HCT116 (cell line): ENCODE measurements around the gene EPHX1. TPM values are rescaled to one million over a fixed set of nuclear protein-coding genes. Genes with fewer than 3 reads are reported as not detected.

Experiments
- ATAC-seq: fragments of 200-7000 bp; cut with Tn5 transposase; 2 replicates; pipeline ENCODE4 v1.9.1; 2020; ENCODE audit warnings: mild to moderate bottlenecking, moderate library complexity
- BruUV-seq: library from RNA; stranded (reverse); fragments of 400-500 nt; replicated peaks from 2 replicates; lab custom pipeline; 2021; lab: Mats Ljungman, UMichigan
- CTCF ChIA-PET: fragments of 300-600 bp; sonication (Branson Sonifier 250); formaldehyde crosslinking; loops from one replicate; lab custom pipeline; 2021; ENCODE audit warnings: antibody characterized with exemption; lab: Charles Lee
- POLR2A ChIA-PET: fragments of 300-600, 350-600 bp; sonication (Branson Sonifier 250); formaldehyde crosslinking; loops from one replicate; lab custom pipeline; 2021; ENCODE audit warnings: antibody characterized with exemption; lab: Charles Lee
- RAD21 ChIA-PET, 2 experiments: fragments of 300-600 bp; sonication (Branson Sonifier 250); formaldehyde crosslinking; loops; one replicate each; lab custom pipeline; 2023; ENCODE audit warnings: low total read pairs in 2 of 2; ENCODE audit not compliant: uncharacterized antibody in 2 of 2, unreplicated experiment in 2 of 2, low non-redundant PET in 1 of 2; lab: Charles Lee
- DNase-seq: peaks from one replicate; pipeline ENCODE4 v3.0.0-alpha.2; 2010; ENCODE audit warnings: low read depth, low spot score
- H2AFZ ChIP-seq: fragments of 200-600 bp; shearing (Covaris generic), sonication (generic); 2 replicates; pipeline ENCODE4 v1.6.1; 2017; ENCODE audit warnings: low read depth, mixed run types, mixed read lengths, antibody characterized with exemption, low read length; ENCODE audit not compliant: poor library complexity, severe bottlenecking
- H3K27ac ChIP-seq: 2 replicates; pipeline ENCODE4 v1.5.1; 2012; ENCODE audit warnings: low read depth, low read length
- H3K27me3 ChIP-seq: fragments of 200-600 bp; sonication (generic); 2 replicates; pipeline ENCODE4 v1.6.1; 2016; ENCODE audit warnings: mixed run types, low read length, mixed read lengths; ENCODE audit not compliant: insufficient read depth
- H3K36me3 ChIP-seq, 2 experiments: fragments of 200-500 bp in 1 of 2; fragments of 200-600 bp in 1 of 2; sonication (Bioruptor generic) in 1 of 2; sonication (generic) in 1 of 2; 2 replicates each; pipeline versions ENCODE4 v1.5.1 to v1.6.1; 2014 to 2016; ENCODE audit warnings: low read length in 2 of 2, inconsistent platforms in 1 of 2, mixed read lengths in 1 of 2, mixed run types in 1 of 2; ENCODE audit not compliant: insufficient read depth in 2 of 2, control insufficient read depth in 1 of 2
- H3K4me1 ChIP-seq, 2 experiments: fragments of 200-600 bp in 1 of 2; sonication (generic) in 1 of 2; 2 replicates each; pipeline versions ENCODE4 v1.5.1 to v1.6.1; 2012 to 2017; ENCODE audit warnings: low read length in 2 of 2, inconsistent platforms in 1 of 2, mild to moderate bottlenecking in 1 of 2, mixed read lengths in 1 of 2, mixed run types in 1 of 2, moderate library complexity in 1 of 2; ENCODE audit not compliant: insufficient read depth in 2 of 2, control insufficient read depth in 1 of 2
- H3K4me2 ChIP-seq: fragments of 200-600 bp; sonication (generic); 2 replicates; pipeline ENCODE4 v1.6.1; 2017; ENCODE audit warnings: mixed run types, low read length, mixed read lengths
- H3K4me3 ChIP-seq, 2 experiments: fragments of 200-600 bp in 1 of 2; sonication (generic) in 1 of 2; replicated peaks in 1 of 2; 2 replicates each; pipeline ENCODE4 v1.5.1; 2011 to 2016; ENCODE audit warnings: low read length in 2 of 2, control low read depth in 1 of 2, low read depth in 1 of 2, mild to moderate bottlenecking in 1 of 2, mixed read lengths in 1 of 2, mixed run types in 1 of 2
- H3K79me2 ChIP-seq: fragments of 200-600 bp; sonication (generic); 2 replicates; pipeline ENCODE4 v1.6.1; 2017; ENCODE audit warnings: mild to moderate bottlenecking, mixed run types, low read length, moderate library complexity, mixed read lengths; ENCODE audit not compliant: insufficient read depth
- H3K9ac ChIP-seq: fragments of 200-600 bp; sonication (generic); 2 replicates; pipeline ENCODE4 v1.6.1; 2016; ENCODE audit warnings: low read length, mixed read lengths
- H3K9me2 ChIP-seq: fragments of 200-600 bp; sonication (generic), shearing (Covaris generic); 2 replicates; pipeline ENCODE4 v1.6.1; 2017; ENCODE audit warnings: mixed run types, mild to moderate bottlenecking, moderate library complexity; ENCODE audit not compliant: insufficient read depth
- H3K9me3 ChIP-seq, 2 experiments: fragments of 200-500 bp in 1 of 2; fragments of 200-600 bp in 1 of 2; sonication (Bioruptor generic) in 1 of 2; sonication (generic) in 1 of 2; 2 replicates each; pipeline ENCODE4 v1.6.1; 2014 to 2017; ENCODE audit warnings: low read length in 2 of 2, mixed read lengths in 2 of 2, inconsistent platforms in 1 of 2, low read depth in 1 of 2, mild to moderate bottlenecking in 1 of 2, mixed run types in 1 of 2, moderate library complexity in 1 of 2; ENCODE audit not compliant: control insufficient read depth in 1 of 2, insufficient read depth in 1 of 2
- H4K20me1 ChIP-seq: fragments of 200-600 bp; sonication (generic), shearing (Covaris generic); 2 replicates; pipeline ENCODE4 v1.6.1; 2017; ENCODE audit warnings: mixed run types, mild to moderate bottlenecking, moderate library complexity; ENCODE audit not compliant: insufficient read depth
- EZH2phosphoT487 ChIP-seq: fragments of 200-600 bp; IDR thresholded peaks from 2 replicates; pipeline ENCODE4 v1.6.1; 2018; ENCODE audit warnings: antibody characterized with exemption, borderline replicate concordance
- FOSL1 ChIP-seq: IDR thresholded peaks from 2 replicates; pipeline ENCODE4 v1.6.1; 2012; ENCODE audit warnings: low read depth
- POLR2A ChIP-seq: IDR thresholded peaks from 2 replicates; pipeline ENCODE4 v1.7.0; 2011; ENCODE audit warnings: borderline replicate concordance; ENCODE audit not compliant: insufficient read depth, insufficient read length; ENCODE audit errors: extremely low read depth
- POLR2AphosphoS5 ChIP-seq: IDR thresholded peaks from 2 replicates; pipeline ENCODE4 v1.6.1; 2011; ENCODE audit warnings: mild to moderate bottlenecking, low read depth, low read length, moderate library complexity
- SP1 ChIP-seq: IDR thresholded peaks from 2 replicates; pipeline ENCODE4 v1.6.1; 2012; ENCODE audit warnings: low read depth
- ZFX ChIP-seq: fragments of 450-650 bp; IDR thresholded peaks from 2 replicates; pipeline ENCODE4 v1.6.1; 2017
- intact Hi-C: fragments of 100-400 bp; cut with micrococcal nuclease; formaldehyde crosslinking; loops from 2 replicates; pipeline ENCODE4 v1.10.0; 2022
- total RNA-seq: library from RNA; stranded (reverse); gene quantifications from one replicate; pipeline ENCODE4 v1.2.1, GENCODE V29; 2021; ENCODE audit not compliant: unreplicated experiment
- TF ChIP-seq, protein P1 (sequence below): IDR thresholded peaks from 2 replicates; pipeline ENCODE4 v1.6.1; 2012
- TF ChIP-seq, protein P2 (sequence below): IDR thresholded peaks from 2 replicates; pipeline ENCODE4 v1.6.1; 2012
- TF ChIP-seq, protein P3 (sequence below): IDR thresholded peaks from 2 replicates; pipeline ENCODE4 v1.6.1; 2012; ENCODE audit warnings: low read depth
- TF ChIP-seq, protein P4 (sequence below), 3 experiments: fragments of 200-600 bp in 1 of 3; sonication (generic) in 1 of 3; IDR thresholded peaks in 2 of 3; conservative IDR thresholded peaks in 1 of 3; 2 replicates each; pipeline ENCODE4 v1.5.1; 2012 to 2017; ENCODE audit warnings: low read depth in 2 of 3, low read length in 2 of 3, antibody characterized with exemption in 1 of 3, borderline replicate concordance in 1 of 3, control low read depth in 1 of 3, mild to moderate bottlenecking in 1 of 3, mixed read lengths in 1 of 3, mixed run types in 1 of 3, moderate library complexity in 1 of 3; ENCODE audit not compliant: insufficient read depth in 1 of 3

EPHX1 gene
- total RNA-seq, 1 experiment from 2014 or later: 44.6 TPM

DNA sequence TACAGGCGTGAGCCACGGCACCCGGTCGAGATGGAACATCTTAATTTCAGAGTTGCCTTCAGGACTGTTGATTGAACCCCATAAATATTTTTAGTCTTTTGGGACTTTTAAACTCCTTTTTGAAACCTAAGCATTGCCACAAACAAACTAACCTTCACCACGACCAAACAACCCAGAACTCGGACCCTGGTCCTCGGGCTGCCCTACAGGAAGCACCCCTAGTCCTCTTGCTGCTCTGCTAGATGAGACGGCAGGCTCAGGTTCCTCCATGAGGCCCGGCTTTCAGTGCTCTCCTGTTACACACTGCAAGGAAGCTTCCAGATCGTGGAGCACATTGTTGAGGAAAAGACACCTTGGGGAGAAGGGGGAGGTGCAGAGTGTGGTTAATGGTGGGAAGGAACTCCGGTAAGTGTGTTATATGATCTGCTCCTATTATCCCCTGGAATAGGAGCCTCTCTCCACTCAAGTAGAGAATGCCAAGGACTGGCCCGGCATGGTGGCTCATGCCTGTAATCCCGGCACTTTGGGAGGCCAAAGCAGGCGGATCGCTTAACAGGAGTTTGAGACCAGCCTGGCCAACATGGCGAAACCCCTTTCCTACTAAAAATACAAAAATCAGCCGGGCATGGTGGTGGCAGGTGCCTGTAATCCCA lies 5.7 kb downstream of the EPHX1 start:
- H3K4me1 ChIP-seq: peaks cover 36 to 41% of the 10 kb centered on the region in 2 experiments
- H3K4me2 ChIP-seq: no peak overlapping the region
- H3K79me2 ChIP-seq: no peaks in the 10 kb centered on the region
- no peaks in the 10 kb centered on the region for H3K27me3 ChIP-seq
- H3K27ac ChIP-seq: no peak overlapping the region
- no peaks in the 10 kb centered on the region for H3K36me3 ChIP-seq
- ATAC-seq: no peak
- no peaks in the 10 kb centered on the region for H4K20me1 ChIP-seq
- no peaks in the 10 kb centered on the region for H3K9me3 ChIP-seq
- ChIA-PET CTCF (interaction anchor here (0.5 to 2.2 kb wide), 2 partner anchors 171 to 341 kb away, joined by 3 to 6 read pairs; no protein-coding TSS in a partner anchor), POLR2A (no interaction called here), RAD21 (no interaction called here)
- no peak overlapping the region for H2AFZ ChIP-seq
- intact Hi-C loops: no loop called here
- H3K9ac ChIP-seq: no peak overlapping the region
- no peak for DNase-seq
- no TSS peak for BruUV-seq
- TF ChIP-seq, protein P1, sequence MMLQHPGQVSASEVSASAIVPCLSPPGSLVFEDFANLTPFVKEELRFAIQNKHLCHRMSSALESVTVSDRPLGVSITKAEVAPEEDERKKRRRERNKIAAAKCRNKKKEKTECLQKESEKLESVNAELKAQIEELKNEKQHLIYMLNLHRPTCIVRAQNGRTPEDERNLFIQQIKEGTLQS: no peak
- no peak for TF ChIP-seq FOSL1
- H3K4me3 ChIP-seq: no peak overlapping the region
- no peaks in the 10 kb centered on the region for H3K9me2 ChIP-seq

DNA sequence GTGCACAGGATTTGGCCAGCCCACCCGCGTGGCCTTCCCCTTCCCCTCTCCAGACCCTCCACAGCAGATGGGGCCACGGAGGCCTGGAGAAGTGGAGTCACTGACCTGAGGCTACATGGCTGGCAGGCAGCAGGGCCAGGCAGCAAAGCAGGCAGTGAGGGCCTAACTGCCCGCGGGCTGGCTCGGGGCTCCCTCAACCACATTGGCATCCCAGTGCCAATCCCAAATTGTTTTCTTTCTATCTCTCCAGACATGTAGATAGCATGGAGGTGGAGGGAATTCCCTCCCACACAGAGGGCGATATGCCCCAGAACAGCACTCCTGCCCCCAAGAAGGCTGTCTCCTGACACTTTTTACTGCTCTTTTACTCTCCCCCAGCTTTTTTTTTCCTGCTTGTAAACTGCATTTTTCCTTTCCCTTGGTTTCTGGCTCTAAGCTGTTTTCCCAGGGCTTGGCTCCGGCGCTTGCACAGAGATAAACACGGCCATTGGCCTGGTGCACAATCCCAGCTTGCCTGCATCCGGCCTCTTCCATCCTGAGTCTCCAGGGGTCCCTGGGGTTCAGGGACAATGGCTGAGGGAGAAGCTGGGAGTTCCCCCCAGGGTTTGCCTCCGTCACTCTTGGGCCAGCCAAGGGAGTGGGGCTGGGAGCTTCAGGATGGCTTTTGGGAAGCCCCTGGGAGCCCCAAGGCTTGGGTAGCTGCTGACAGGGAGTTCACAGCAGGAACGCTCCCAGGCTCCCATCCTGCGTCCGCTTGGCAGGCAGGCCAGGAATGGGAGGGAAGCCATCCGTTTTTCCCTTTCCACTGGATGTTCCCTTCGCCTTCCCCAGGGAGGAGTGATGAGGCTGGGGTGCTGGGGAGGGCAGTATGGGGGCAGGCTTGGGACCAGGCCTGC lies 7.0 kb downstream of the EPHX1 start:
- H3K4me3 ChIP-seq: peak overlapping the region in 1 of 2 experiments; percentile 6; a peak in 1 of 4 replicates
- no peak for TF ChIP-seq EZH2phosphoT487
- TF ChIP-seq POLR2A: no peak
- TF ChIP-seq, protein P2, sequence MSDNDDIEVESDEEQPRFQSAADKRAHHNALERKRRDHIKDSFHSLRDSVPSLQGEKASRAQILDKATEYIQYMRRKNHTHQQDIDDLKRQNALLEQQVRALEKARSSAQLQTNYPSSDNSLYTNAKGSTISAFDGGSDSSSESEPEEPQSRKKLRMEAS: no peak
- no peak for TF ChIP-seq SP1
- TF ChIP-seq, protein P1: no peak
- TF ChIP-seq, protein P3, sequence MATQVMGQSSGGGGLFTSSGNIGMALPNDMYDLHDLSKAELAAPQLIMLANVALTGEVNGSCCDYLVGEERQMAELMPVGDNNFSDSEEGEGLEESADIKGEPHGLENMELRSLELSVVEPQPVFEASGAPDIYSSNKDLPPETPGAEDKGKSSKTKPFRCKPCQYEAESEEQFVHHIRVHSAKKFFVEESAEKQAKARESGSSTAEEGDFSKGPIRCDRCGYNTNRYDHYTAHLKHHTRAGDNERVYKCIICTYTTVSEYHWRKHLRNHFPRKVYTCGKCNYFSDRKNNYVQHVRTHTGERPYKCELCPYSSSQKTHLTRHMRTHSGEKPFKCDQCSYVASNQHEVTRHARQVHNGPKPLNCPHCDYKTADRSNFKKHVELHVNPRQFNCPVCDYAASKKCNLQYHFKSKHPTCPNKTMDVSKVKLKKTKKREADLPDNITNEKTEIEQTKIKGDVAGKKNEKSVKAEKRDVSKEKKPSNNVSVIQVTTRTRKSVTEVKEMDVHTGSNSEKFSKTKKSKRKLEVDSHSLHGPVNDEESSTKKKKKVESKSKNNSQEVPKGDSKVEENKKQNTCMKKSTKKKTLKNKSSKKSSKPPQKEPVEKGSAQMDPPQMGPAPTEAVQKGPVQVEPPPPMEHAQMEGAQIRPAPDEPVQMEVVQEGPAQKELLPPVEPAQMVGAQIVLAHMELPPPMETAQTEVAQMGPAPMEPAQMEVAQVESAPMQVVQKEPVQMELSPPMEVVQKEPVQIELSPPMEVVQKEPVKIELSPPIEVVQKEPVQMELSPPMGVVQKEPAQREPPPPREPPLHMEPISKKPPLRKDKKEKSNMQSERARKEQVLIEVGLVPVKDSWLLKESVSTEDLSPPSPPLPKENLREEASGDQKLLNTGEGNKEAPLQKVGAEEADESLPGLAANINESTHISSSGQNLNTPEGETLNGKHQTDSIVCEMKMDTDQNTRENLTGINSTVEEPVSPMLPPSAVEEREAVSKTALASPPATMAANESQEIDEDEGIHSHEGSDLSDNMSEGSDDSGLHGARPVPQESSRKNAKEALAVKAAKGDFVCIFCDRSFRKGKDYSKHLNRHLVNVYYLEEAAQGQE: no peak
- TF ChIP-seq ZFX: no peak
- TF ChIP-seq, protein P4, sequence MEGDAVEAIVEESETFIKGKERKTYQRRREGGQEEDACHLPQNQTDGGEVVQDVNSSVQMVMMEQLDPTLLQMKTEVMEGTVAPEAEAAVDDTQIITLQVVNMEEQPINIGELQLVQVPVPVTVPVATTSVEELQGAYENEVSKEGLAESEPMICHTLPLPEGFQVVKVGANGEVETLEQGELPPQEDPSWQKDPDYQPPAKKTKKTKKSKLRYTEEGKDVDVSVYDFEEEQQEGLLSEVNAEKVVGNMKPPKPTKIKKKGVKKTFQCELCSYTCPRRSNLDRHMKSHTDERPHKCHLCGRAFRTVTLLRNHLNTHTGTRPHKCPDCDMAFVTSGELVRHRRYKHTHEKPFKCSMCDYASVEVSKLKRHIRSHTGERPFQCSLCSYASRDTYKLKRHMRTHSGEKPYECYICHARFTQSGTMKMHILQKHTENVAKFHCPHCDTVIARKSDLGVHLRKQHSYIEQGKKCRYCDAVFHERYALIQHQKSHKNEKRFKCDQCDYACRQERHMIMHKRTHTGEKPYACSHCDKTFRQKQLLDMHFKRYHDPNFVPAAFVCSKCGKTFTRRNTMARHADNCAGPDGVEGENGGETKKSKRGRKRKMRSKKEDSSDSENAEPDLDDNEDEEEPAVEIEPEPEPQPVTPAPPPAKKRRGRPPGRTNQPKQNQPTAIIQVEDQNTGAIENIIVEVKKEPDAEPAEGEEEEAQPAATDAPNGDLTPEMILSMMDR (IDR thresholded peaks at IDR 0.05 in 2 of 3, conservative IDR thresholded peaks at IDR 0.05 in 1 of 3; ENCODE audit: borderline replicate concordance in 1 of 3, insufficient read depth in 1 of 3, low read depth in 2 of 3, low read length in 2 of 3): no peak
- TF ChIP-seq POLR2AphosphoS5: no peak
- H3K27me3 ChIP-seq: no peaks in the 10 kb centered on the region
- DNase-seq: no peak
- peaks cover 29 to 32% of the 10 kb centered on the region in 2 experiments for H3K4me1 ChIP-seq
- H3K36me3 ChIP-seq: no peaks in the 10 kb centered on the region
- H3K4me2 ChIP-seq: peak overlapping the region; percentile 51
- peak overlapping the region; percentile 48 for H3K9ac ChIP-seq
- H4K20me1 ChIP-seq: no peaks in the 10 kb centered on the region
- ChIA-PET RAD21 (no interaction called here), POLR2A (no interaction called here), CTCF (no interaction called here)
- H3K79me2 ChIP-seq: no peaks in the 10 kb centered on the region
- H3K27ac ChIP-seq: peak overlapping the region; percentile 65
- no peaks in the 10 kb centered on the region for H3K9me2 ChIP-seq
- peak; percentile 31 for ATAC-seq
- no peaks in the 10 kb centered on the region for H3K9me3 ChIP-seq
- intact Hi-C loops: no loop called here
- no TSS peak for BruUV-seq
- no peak overlapping the region for H2AFZ ChIP-seq
